D341Med (cell line): ENCODE data around the gene SMAD3.

Source experiments
- DNase-seq: peaks from one replicate; pipeline ENCODE4 v3.0.0; 2012; ENCODE audit warnings: low spot score

Gene SMAD3

DNA sequence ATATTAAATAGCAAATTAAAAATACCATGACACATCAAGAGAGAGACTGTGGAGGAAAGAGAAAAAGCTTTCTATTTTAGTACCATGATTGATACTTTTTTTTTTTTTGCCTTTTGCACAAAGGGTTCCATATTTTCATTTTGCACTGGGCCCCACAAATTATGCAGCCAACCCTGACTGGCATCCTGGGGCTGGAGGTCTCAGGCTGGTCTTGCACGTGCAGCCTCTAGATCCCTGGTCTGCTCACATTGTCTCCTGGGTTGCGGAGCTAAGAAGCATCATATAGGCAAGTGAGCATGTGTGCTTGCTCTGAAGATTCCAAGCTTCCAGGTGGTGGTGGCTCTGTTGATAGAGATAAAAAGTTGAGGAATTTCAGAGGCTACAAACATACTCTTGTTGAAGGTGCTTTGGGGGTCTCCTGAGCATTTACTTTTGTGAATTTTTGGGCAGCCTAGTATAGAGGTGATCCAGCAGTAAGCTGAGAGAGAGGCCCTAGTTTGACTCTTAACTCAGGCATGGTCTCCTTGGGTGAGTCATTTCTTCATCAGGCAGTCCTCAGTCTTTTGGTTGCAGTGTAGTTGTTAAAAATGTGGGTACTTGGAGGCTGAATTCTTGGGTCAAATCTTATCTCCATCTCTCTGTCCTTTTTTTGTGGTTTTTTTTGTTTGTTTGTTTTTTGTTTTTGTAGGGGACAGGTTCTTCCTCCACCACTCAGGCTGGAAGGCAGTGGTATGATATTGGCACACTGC lies 31.3 kb downstream of the SMAD3 start:
- DNase-seq = no peak

DNA sequence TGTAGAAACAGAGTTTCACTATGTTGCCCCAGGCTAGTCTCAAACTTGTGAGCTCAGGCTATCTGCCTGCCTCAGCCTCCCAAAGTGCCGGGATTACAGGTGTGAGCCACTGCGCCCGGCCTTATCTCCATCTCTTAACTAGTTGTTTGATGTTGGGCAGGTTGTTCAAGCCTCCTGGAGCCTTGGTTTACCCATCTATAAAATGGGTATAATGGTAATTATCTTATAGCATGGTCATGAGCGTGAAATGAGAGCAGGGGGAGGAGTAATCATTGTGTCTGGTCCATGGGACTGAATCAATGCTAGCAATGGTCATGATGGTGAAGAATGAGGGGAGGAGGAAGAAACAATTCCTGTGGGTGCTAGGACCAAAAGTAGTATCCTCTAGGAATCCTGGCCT lies 32.0 kb downstream of the SMAD3 start:
- no peak for DNase-seq

DNA sequence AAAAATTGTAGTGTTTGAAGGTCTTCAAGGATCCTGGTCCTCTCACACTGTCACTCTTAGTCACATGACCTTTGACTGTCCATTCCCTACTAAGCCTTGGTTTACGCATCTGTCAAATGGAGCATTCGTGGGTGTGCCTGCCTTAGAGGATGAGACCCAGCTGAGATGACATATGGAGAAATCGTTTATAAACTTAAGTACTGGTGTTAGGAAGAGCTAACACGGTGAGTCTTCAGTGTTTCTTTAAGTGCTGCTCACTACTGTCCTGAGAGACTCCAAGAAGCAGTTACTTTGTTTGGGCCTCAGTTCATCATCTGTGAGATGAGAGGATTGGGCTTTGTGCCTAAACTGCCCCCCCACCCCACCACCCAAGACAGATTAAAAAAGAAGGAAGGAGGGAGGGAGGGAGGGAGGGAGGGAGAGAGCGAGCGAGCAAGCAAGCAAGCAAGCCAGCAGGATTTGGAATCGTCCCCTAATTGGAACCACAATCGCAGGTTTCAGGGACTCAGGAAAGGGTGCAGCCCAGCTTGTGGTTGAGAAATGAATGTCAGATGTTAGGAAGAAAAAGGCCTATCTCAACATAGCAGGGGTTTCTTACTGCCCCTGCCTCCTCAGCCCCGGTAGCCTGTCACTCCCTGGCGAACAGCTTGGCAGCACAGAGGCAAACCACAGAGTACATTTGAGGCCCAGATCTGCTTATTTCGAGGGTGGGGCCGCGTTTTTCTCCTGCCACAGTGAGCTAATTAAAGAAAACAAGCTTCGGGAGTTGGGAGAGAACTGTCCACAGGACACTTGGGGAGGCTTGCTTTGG lies 32.7 kb downstream of the SMAD3 start:
- no peak for DNase-seq

- no peak for DNase-seq
Observed at GRCh38 chr15:67098768-67099282, 33.4 kb downstream of the SMAD3 start.

- DNase-seq = no peak
Observed at GRCh38 chr15:67100124-67100791, 34.9 kb downstream of the SMAD3 start.

DNA sequence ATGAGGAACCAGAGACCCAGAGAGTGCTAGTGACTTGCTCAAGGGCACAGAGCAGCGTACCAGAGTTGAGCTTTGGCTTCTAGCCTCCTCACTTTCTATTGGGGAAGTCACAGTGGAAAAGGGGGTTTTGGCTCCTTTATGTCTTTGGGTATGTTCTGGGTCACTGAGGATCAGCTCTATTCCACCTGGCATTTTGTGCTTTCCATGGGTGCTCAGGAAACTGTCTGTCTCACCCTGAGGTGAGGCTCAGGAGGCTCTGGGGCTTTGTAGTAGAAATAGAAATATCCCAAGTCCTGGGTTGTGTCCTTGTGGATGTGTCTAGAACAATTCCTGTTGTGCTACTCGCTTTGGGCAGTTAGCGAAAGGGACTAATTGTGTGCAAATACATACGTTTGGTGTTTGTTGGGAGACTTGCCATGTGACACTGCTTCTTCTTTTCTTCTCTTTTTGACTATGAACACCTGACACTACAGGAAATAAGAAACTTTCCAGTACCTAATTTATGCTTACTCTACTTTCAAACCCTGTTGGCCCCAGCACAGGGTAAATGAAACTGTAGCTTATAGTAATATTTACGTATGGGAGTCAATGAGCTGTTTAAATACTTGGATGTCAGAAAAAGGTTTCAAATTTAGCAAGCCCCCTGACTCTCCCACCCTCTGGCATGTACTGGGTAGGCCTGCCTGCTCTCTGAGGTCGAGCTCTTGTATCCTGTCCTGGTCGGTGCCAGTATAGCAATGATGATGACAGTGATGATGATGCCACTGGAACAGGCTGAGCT lies 35.6 kb downstream of the SMAD3 start:
- DNase-seq = no peak

GRCh38 chr15:67101911-67102598 lies 36.7 kb downstream of the SMAD3 start:
- DNase-seq = no peak

DNA sequence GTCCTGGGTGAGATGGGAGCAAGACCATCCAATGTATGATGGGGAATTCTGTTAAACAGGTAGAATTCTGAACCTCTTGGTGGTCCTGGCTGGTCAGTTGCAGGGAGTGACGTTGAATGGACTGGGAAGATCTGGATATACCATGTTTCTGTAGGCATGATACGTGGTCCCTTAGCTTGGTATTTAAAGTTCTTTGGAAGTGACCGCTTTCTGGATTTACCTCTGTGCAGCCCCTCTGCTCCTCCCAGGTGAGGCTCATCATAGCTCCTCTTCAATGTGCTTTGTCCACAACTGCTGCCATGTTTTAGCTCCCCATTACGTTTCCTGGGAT lies 37.2 kb downstream of the SMAD3 start:
- DNase-seq = no peak

DNA sequence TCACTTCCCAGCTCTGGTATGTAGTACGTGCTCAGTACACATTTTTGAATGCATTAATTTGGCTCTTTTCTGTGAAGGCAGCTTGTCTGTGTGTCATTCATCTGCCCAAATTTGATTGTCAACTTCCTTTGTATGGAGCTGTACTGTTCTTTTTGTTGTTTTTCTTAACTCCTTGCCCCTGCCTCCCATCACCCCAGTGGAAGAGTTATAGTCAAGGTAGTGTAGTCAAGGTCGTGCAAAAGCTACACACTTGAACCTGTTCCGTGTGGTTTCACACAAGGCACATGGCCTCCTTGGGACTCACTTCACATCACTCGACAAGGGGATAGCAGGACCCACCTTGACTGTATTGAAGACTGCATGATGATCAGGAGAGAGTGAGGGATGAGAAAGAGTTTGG lies 37.6 kb downstream of the SMAD3 start:
- DNase-seq = no peak

DNA sequence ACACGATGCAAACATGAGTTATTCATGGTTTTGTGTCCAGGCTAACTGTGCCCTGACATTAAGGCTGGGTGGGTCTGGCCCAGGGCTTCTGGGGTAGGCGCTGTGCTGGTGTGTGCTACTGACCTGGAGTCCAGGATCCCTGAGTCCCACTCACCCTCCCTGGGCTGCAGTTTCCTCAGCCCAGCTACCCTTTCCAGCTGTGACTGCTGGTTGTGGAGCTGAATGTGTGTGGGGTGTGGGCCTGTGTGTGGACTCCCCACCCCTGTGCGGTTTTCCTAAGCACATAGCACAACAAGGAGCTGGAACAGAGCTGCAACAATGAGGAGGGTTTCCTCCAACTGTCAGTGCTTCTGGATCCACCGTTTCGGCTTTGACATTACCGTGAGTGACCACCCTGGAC lies 38.0 kb downstream of the SMAD3 start:
- DNase-seq = no peak

DNA sequence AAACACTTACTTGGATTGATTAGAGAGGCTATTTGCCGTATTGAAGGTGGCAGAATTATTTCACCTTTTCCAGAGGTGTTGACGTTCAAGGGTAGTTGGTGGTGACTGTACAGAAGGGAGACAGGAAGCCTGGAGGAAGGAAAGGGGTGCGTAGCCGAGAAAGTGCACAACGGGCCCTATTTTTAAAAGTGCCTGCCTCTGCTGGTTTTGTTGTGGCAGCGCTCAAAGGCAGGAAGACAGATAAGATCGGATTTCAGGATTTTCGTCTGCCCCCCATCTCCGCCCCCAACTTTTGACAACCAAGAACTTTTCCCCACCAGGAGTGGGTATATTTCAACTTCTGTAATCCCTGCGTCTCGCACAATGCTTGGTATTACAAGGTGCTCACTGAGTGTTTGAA lies 38.5 kb downstream of the SMAD3 start:
- no peak for DNase-seq

- DNase-seq = no peak
Observed at GRCh38 chr15:67104510-67104909, 39.1 kb downstream of the SMAD3 start.

DNA sequence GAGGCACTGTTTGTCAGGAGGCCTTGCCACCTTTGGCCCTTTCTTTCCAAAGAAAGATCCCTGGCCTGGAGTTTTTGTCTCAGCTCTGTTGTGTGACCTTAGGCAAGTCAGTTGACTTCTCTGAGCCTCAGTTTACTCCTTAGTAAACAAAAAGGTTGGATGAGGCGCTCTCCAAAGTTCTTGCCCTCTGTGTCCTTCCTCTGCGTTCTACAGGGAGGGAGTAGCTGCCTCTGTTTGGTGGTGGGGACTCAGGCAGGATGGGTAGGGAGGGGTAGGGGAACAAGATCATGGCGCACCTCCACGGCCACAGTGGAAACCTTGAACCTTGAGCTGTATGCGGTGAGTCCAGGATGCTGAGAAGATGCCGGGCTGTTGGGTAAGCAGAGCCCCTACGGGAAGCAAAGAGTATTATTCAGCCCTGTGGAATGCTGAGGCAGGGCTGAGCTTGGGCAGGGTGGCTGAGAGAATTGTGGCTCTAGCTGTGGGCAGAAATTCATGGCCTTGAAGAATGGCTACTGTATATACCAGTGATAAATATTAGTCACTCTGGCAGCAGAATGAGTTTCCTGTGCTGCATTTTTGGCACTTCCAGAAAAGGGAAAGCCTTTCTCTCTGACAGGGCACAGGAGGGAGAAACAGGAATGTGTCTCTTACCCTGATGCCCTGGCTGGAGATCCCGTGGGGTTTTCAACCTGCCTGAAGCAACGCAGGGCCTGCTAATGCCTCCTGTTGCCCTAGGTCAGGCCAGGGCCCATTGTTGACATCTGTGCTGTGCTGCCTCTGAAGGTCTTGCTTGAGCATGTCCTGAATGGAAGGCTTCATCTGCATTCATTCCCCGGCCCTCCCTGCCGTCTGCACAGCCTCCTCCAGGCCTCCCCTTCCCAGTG lies 39.9 kb downstream of the SMAD3 start:
- no peak for DNase-seq

GRCh38 chr15:67105991-67106763 lies 40.8 kb downstream of the SMAD3 start:
- DNase-seq = no peak

GRCh38 chr15:67106764-67107013 lies 41.3 kb downstream of the SMAD3 start:
- no peak for DNase-seq

DNA sequence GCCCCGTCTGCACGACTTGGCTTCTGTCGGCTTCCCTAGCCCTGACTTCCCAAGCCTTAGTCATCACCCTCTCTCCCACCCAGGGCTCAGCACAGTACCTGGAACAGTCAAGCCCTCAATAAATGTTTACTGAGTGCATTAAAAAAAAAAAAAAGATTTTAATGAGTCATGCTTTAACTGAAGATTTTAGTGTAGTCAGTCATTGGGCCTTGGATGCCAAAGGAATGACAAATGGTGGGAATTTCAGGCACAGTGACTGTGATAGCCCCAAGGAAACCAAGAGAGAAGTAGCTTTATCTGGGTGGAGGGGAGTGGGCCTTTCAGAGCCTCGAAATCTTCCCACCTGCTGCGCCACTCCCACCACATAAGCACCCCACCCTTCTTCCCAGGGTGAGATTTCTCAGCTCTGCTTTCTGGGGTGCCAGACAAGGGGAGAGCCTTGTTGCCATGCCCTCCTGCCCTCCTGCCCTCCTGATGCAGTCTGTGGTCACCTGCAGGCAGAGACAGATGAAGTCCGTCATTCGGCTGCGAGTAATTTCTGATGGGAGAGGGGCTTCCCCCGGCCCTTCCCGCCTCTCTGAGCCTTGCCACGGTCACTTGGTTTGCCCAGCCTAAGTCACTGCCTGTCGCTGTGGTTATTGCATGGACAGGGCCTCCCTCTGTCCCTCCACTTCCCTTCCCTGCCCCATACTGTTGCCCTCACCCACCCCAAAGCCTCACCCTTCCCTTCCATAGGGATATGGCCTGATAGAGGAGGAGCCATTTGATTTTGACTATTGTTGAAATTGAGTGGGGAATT lies 41.8 kb downstream of the SMAD3 start:
- no peak for DNase-seq

DNA sequence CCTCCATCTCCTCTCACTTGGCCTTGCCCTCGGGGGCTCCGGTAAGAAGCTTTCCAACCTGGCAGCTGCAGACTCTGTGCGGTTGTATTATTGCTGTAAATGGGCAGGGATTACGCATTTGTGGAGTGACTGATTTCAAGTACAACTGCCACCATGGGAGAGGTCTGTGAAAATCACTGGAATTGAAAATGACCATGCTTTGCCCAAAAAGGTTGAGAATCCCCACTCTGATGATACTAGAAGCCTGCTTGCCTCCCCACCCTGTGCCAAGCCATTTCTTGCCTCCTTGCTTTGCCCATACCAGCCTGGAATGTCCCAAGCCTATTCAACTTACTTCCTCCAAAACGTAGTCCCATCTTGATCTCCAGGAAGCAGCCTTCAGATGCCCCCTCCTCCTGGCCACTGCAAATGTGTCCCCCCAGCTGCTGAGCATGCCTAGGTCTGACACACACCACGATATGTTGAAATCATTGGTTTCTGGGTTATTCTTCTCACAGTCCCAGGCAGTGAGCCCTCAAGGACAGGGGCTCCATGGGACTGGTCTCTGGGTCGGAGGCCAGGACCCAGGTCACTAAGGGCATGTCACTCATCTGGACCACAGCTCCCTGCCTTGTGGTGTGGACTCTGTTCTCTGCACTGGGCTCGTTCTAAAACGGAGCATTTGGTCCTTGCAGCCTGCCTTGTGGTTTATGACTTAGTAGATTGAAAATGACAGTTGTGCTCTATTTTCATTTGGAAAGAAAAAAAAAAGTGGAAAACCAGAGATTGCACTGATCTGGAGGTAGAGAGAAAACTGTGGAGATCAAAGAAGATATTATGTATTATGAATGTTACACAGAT lies 42.9 kb downstream of the SMAD3 start:
- no peak for DNase-seq
